SJCRH30 (cell line): ENCODE results near the gene GRAMD1B. TPM values are rescaled to one million over a fixed set of nuclear protein-coding genes. Genes with fewer than 3 reads are reported as not detected.
A peak's percentile ranks its signal among the peaks of the same experiment; 100 is the strongest.

Source experiments
- DNase-seq, 2 experiments: peaks; one replicate each; pipeline ENCODE4 v3.0.0-alpha.2; 2015 to 2020
- H3K27ac ChIP-seq: fragments of 250-450 bp; sonication (Bioruptor Pico); 2 replicates; pipeline ENCODE4 v1.5.1; 2020; ENCODE audit warnings: mild to moderate bottlenecking, moderate library complexity
- H3K27me3 ChIP-seq: fragments of 250-450 bp; sonication (Bioruptor Pico); 2 replicates; pipeline ENCODE4 v1.5.1; 2020; ENCODE audit warnings: mild to moderate bottlenecking, moderate library complexity
- H3K36me3 ChIP-seq: fragments of 250-450 bp; sonication (Bioruptor Pico); 2 replicates; pipeline ENCODE4 v1.5.1; 2020; ENCODE audit warnings: mild to moderate bottlenecking, moderate library complexity
- H3K4me1 ChIP-seq: fragments of 250-450 bp; sonication (Bioruptor Pico); 2 replicates; pipeline ENCODE4 v1.5.1; 2020; ENCODE audit warnings: mild to moderate bottlenecking, moderate library complexity
- H3K4me3 ChIP-seq: fragments of 250-450 bp; sonication (Bioruptor Pico); 2 replicates; pipeline ENCODE4 v1.5.1; 2020; ENCODE audit warnings: mild to moderate bottlenecking, moderate library complexity
- H3K9me3 ChIP-seq: fragments of 250-450 bp; sonication (Bioruptor Pico); replicated peaks from 2 replicates; pipeline ENCODE4 v1.5.1; 2020; ENCODE audit warnings: mild to moderate bottlenecking, moderate library complexity
- total RNA-seq: library from RNA; depleted of rRNA; stranded (reverse); fragments of >200 nt; shearing (Covaris generic); gene quantifications from 2 replicates; pipeline ENCODE4 v1.2.3, GENCODE V29; 2014; rRNA removed

GRAMD1B gene
- total RNA-seq: 18.0 and 22.9 TPM in 2 replicates

GRCh38 chr11:123429913-123430720, at the start of gene GRAMD1B:
Gene GRAMD1B (plus strand): TSS chr11:123430269. CDS start chr11:123430793, 524 bp downstream.
- H3K9me3 ChIP-seq: no peaks in the 10 kb centered on the region
- no peaks in the 10 kb centered on the region for H3K27me3 ChIP-seq
- 0 out of 2 replicates have a peak, but pooled peaks cover 2% of the 10 kb centered on the region for H3K36me3 ChIP-seq
- peak within 1 kb of the TSS; percentile 70 for H3K27ac ChIP-seq
- peak within 1 kb of the TSS; percentile 85 for H3K4me3 ChIP-seq
- peaks cover 27% of the 10 kb centered on the region for H3K4me1 ChIP-seq
- DNase-seq: peak; percentile 89 to 92

DNA sequence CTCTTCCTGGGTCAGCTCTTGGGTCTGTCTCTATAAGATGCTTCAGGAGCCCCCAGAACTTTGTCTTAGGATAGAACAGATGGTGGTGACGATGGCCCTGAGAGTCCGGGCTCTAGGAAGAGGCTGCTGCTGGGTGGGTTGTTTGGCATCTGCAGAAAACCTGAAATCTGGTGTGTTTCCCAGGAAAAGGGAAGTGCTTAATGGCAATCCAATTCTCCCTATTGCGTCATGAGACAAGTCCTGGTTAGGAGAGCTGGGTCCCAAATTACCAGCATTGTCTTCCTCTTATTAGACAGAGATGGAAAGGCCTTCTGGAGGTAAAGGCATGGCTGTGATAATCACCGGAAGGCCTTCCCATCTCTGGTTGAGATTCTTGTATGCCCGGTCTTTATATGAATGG, 48.9 kb upstream of the GRAMD1B start:
- no peaks in the 10 kb centered on the region for H3K36me3 ChIP-seq
- no peaks in the 10 kb centered on the region for H3K4me1 ChIP-seq
- H3K27ac ChIP-seq: no peak overlapping the region
- no peak overlapping the region for H3K4me3 ChIP-seq
- DNase-seq: no peak
- no peaks in the 10 kb centered on the region for H3K9me3 ChIP-seq
- H3K27me3 ChIP-seq: no peaks in the 10 kb centered on the region

- DNase-seq: no peak
- H3K27ac ChIP-seq: no peak overlapping the region
Observed at GRCh38 chr11:123381817-123382554, 48.1 kb upstream of the GRAMD1B start.

GRCh38 chr11:123382555-123383074, 47.5 kb upstream of the GRAMD1B start:
- Histone ChIP-seq H3K27ac (no peak overlapping the region), H3K4me3 (no peak overlapping the region), H3K4me1 (no peaks in the 10 kb centered on the region), H3K36me3 (no peaks in the 10 kb centered on the region), H3K9me3 (no peaks in the 10 kb centered on the region), H3K27me3 (no peaks in the 10 kb centered on the region)
- DNase-seq: no peak

More at GRCh38 chr11:123381817-123382554, 48.1 kb upstream of the GRAMD1B start:
- Histone ChIP-seq H3K36me3 (no peaks in the 10 kb centered on the region), H3K27me3 (no peaks in the 10 kb centered on the region), H3K4me3 (no peak overlapping the region), H3K9me3 (no peaks in the 10 kb centered on the region), H3K4me1 (no peaks in the 10 kb centered on the region)

DNA sequence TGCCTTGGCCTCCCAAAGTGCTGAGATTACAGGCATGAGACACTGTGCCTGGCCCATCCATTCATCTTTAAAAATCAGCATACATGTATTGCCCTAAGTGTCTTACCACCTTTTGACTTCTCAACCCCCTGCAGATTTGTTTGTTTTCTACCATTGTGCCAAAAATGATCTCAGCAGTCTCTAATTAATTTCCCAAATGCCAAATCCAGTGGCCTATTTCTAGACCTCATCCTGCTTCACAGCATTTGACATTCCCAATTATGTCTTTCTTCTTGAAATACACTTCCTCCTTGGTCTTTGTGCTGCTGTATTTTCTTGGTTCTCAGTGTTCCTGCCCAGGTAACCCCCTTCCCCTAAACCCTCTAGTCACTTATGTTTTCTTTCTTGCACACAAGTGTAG, 46.0 kb upstream of the GRAMD1B start:
- Histone ChIP-seq H3K27ac (no peak overlapping the region), H3K27me3 (no peaks in the 10 kb centered on the region), H3K9me3 (no peaks in the 10 kb centered on the region), H3K4me1 (no peaks in the 10 kb centered on the region), H3K36me3 (no peaks in the 10 kb centered on the region), H3K4me3 (no peak overlapping the region)
- no peak for DNase-seq

DNA sequence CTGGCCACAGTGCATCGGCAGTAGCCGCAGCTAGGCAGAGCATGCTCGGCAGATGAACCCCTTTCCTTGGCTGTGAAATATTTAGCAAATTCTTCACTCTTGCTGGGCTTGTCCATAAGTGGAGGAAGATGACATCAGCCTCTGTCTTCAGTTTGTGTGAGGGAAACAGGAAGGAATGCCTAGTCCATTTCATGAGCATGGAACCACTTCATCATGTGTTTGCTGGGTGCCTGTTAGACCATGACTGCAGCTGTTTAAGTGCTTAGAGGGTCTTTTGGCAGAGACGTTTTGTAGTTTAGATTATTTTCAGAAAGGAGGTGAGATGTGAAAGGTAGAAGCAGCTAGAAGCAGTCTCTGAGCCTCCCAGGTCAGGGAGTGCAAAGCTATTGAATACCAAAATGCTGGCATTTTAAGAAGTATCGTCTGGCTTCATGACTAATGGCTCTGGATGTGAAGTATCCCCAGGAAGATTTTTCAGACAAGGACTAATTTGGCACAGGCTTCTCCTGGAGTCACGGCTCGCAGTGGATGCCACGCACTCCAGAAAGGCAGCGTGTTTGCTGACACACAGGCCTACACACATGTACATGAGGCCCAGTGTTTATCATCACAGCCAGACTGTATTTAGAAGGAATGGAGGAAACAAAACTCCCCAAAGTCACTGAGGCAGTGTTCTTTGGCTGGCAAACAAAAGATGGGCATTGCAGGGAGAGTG, 43.1 kb upstream of the GRAMD1B start:
- no peaks in the 10 kb centered on the region for H3K9me3 ChIP-seq
- DNase-seq: peak; percentile 12 to 28
- H3K4me1 ChIP-seq: no peaks in the 10 kb centered on the region
- H3K27me3 ChIP-seq: no peaks in the 10 kb centered on the region
- H3K4me3 ChIP-seq: no peak overlapping the region
- H3K27ac ChIP-seq: no peak overlapping the region
- no peaks in the 10 kb centered on the region for H3K36me3 ChIP-seq

DNA sequence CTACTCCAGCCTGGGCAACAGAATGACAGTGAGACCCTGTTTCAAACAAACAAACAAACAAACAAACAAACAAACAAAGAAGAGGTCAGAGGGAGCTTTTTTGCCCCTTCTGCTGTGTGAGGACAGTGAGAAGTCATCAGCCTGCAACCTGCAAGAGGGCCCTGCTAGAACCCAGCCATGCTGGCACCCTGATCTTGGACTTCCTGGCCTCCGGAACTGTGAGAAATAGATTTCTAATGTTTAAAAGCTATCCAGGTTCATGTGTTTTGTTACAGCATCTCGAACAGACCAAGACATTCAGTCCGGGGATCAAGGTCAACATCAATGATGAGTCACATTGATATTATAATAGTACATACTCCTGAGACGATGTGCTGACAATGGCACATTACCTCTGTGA, 41.4 kb upstream of the GRAMD1B start:
- H3K9me3 ChIP-seq: no peaks in the 10 kb centered on the region
- no peaks in the 10 kb centered on the region for H3K36me3 ChIP-seq
- no peak for DNase-seq
- no peaks in the 10 kb centered on the region for H3K4me1 ChIP-seq
- no peaks in the 10 kb centered on the region for H3K27me3 ChIP-seq
- no peak overlapping the region for H3K27ac ChIP-seq
- H3K4me3 ChIP-seq: no peak overlapping the region

- H3K9me3 ChIP-seq: no peaks in the 10 kb centered on the region
- no peaks in the 10 kb centered on the region for H3K36me3 ChIP-seq
- H3K27me3 ChIP-seq: no peaks in the 10 kb centered on the region
- no peak overlapping the region for H3K4me3 ChIP-seq
- no peak for DNase-seq
- H3K27ac ChIP-seq: no peak overlapping the region
- H3K4me1 ChIP-seq: no peaks in the 10 kb centered on the region
Observed at GRCh38 chr11:123390146-123390545, 39.9 kb upstream of the GRAMD1B start.

DNA sequence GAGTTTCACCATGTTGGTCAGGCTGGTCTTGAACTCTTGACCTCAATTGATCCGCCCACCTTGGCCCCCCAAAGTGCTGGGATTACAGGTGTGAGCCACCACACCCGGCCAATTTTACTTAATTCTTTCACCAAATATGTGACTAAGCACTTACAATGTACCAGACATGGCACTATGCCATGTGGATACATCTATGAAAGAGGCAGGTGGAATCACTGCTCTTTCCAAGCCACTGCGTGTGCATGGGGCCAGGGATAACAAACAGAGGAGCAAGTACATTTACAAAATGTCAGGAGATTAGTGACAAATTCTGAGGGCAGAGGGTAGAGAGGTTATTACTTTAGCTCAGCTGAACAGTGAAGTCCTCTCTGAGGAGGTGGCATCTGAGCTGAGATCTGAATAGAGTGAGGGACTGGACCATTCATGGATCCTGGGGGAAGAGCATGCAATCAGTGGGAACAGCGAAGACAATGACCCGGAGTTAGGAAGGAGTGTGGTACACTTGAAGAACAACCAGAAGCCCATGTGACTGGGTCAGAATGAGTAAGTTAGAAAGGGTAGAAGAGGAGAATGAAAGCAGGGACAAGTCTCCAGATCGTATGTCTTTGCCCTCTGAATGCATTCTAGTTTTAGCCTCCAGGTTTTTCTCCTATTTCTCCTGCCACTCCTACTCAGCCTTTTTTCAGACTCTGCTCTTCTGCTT, 38.3 kb upstream of the GRAMD1B start:
- Histone ChIP-seq H3K27me3 (no peaks in the 10 kb centered on the region), H3K4me3 (no peak overlapping the region), H3K27ac (no peak overlapping the region), H3K4me1 (no peaks in the 10 kb centered on the region), H3K36me3 (no peaks in the 10 kb centered on the region), H3K9me3 (no peaks in the 10 kb centered on the region)
- DNase-seq: no peak

DNA sequence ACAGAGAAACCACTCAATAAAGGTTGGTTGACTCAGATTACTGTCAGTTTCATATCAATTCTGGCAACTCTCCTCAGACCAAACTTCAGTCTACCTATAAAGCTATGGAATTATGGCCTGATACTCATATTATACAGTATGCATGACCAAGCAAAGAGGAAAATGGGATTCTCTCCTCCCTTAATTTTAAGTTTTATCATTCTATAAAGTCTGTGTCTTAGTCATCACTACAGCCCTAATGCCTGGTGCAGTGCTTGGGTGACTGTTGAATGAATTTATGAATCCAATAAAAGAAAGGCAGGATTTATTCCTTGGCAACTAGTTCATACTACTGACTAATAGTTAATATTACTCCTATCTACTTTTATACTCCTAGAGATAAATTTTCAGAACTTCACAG, 37.6 kb upstream of the GRAMD1B start:
- H3K27ac ChIP-seq: no peak overlapping the region
- no peaks in the 10 kb centered on the region for H3K9me3 ChIP-seq
- no peaks in the 10 kb centered on the region for H3K36me3 ChIP-seq
- H3K4me1 ChIP-seq: no peaks in the 10 kb centered on the region
- no peaks in the 10 kb centered on the region for H3K27me3 ChIP-seq
- no peak for DNase-seq
- H3K4me3 ChIP-seq: no peak overlapping the region

DNA sequence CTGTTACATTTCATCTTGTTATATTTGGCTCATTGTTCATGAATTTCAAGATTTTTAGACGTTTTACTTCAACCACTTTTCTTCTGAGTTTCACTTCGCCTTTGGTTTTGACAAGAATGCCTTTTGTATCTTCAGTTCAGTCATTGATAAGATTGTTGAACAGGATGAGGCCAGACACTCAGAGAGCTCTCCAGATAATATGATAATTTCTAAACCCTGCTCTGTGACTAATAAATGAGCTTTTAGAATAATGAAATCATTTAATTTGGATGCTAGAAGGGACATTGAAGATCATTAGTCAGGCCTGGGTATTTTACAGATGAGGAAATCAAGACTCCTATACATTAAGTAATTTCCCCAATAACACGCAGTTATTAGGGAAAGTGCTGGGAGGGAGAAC, 37.2 kb upstream of the GRAMD1B start:
- Histone ChIP-seq H3K27ac (no peak overlapping the region), H3K4me1 (no peaks in the 10 kb centered on the region), H3K27me3 (no peaks in the 10 kb centered on the region), H3K9me3 (no peaks in the 10 kb centered on the region), H3K36me3 (no peaks in the 10 kb centered on the region), H3K4me3 (no peak overlapping the region)
- DNase-seq: no peak

- Histone ChIP-seq H3K27ac (no peak overlapping the region), H3K36me3 (no peaks in the 10 kb centered on the region), H3K27me3 (no peaks in the 10 kb centered on the region), H3K4me1 (no peaks in the 10 kb centered on the region), H3K9me3 (no peaks in the 10 kb centered on the region), H3K4me3 (no peak overlapping the region)
- DNase-seq: no peak
Observed at GRCh38 chr11:123393312-123393927, 36.6 kb upstream of the GRAMD1B start.

GRCh38 chr11:123404676-123405075, 25.4 kb upstream of the GRAMD1B start:
- no peaks in the 10 kb centered on the region for H3K27me3 ChIP-seq

DNA sequence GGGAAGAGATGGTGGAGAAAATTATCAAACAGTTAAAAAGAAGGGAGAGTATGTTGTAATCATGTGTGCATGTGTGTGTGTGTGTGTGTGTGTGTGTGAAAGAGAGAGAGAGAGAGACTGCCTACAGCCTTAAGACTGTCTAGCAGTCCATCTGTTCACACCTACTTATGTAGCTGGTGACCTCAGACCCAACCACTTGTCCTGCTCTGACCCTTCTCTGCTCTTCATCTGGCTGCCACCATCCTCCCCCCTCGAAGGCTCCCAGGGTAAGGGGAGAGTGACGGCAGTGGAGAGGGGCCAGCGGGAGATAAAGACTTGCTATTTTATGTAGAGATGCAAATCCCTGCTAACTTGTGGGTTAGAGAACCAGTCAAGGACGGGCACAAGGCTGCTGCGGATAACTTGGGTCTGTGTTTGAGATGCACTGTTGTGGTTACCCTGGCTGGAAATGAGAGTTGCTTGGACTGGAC, 24.9 kb upstream of the GRAMD1B start:
- Histone ChIP-seq H3K36me3 (no peaks in the 10 kb centered on the region), H3K27ac (no peak overlapping the region), H3K4me1 (no peaks in the 10 kb centered on the region), H3K27me3 (no peaks in the 10 kb centered on the region), H3K4me3 (no peak overlapping the region), H3K9me3 (no peaks in the 10 kb centered on the region)
- DNase-seq: no peak

More at GRCh38 chr11:123404676-123405075, 25.4 kb upstream of the GRAMD1B start:
- Histone ChIP-seq H3K4me3 (no peak overlapping the region), H3K4me1 (no peaks in the 10 kb centered on the region), H3K36me3 (no peaks in the 10 kb centered on the region), H3K9me3 (no peaks in the 10 kb centered on the region), H3K27ac (no peak overlapping the region)
- no peak for DNase-seq
